SK-N-SH treated with all-trans-retinoic acid at 6 μM for 48 hours (cell line): ENCODE data around the gene SON.
"Not testable (repeated sequence)": the region's sequence is repeated elsewhere in the genome, so short reads cannot be mapped to it uniquely, and the experiment has no call there.

Experiments
- ATAC-seq: fragments of 200-7000 bp; cut with Tn5 transposase; 3 replicates; pipeline ENCODE4 v1.9.1; 2020; ENCODE audit warnings: mild to moderate bottlenecking, moderate library complexity
- ARNTL ChIP-seq: fragments of 450-650 bp; formaldehyde crosslinking; IDR thresholded peaks from 2 replicates; pipeline ENCODE4 v1.5.0; 2020; ENCODE audit warnings: low read depth, mild to moderate bottlenecking, moderate library complexity, borderline replicate concordance
- BACH2 ChIP-seq: fragments of 250-450 bp; sonication (Bioruptor Pico); IDR thresholded peaks from 2 replicates; pipeline ENCODE4 v1.9.0; 2021; ENCODE audit warnings: mild to moderate bottlenecking, borderline replicate concordance
- CSDC2 ChIP-seq: fragments of 250-450 bp; sonication (Bioruptor Pico); IDR thresholded peaks from 2 replicates; pipeline ENCODE4 v1.5.0; 2020; ENCODE audit warnings: mild to moderate bottlenecking, moderate library complexity
- ESRRG ChIP-seq: fragments of 250-450 bp; sonication (Bioruptor Pico); IDR thresholded peaks from 2 replicates; pipeline ENCODE4 v1.6.1; 2021; ENCODE audit warnings: mild to moderate bottlenecking
- GLIS3 ChIP-seq: fragments of 250-450 bp; sonication (Bioruptor Pico); IDR thresholded peaks from 2 replicates; pipeline ENCODE4 v1.5.0; 2020; ENCODE audit warnings: mild to moderate bottlenecking, moderate library complexity
- ISL1 ChIP-seq: fragments of 250-450 bp; sonication (Bioruptor Pico); IDR thresholded peaks from 2 replicates; pipeline ENCODE4 v2.1.2; 2022; ENCODE audit warnings: mild to moderate bottlenecking, moderate library complexity
- OSR1 ChIP-seq: fragments of 250-450 bp; sonication (Bioruptor Pico); IDR thresholded peaks from 2 replicates; pipeline ENCODE4 v1.8.0; 2022; ENCODE audit warnings: moderate library complexity, mild to moderate bottlenecking, inconsistent platforms
- PPARA ChIP-seq: fragments of 250-450 bp; sonication (Bioruptor Pico); IDR thresholded peaks from 2 replicates; pipeline ENCODE4 v1.5.0; 2020; ENCODE audit warnings: mild to moderate bottlenecking, borderline replicate concordance
- RARB ChIP-seq: fragments of 250-450 bp; sonication (Bioruptor Pico); IDR thresholded peaks from 2 replicates; pipeline ENCODE4 v1.8.0; 2021; ENCODE audit warnings: mild to moderate bottlenecking, moderate library complexity
- SNAI2 ChIP-seq: fragments of 250-450 bp; sonication (Bioruptor Pico); IDR thresholded peaks from 2 replicates; pipeline ENCODE4 v1.5.0; 2020; ENCODE audit warnings: mild to moderate bottlenecking, moderate library complexity
- TCF4 ChIP-seq: fragments of 250-450 bp; sonication (Bioruptor Pico); IDR thresholded peaks from 2 replicates; pipeline ENCODE4 v1.8.0; 2021; ENCODE audit warnings: mild to moderate bottlenecking, moderate library complexity, borderline replicate concordance
- TOX ChIP-seq: fragments of 250-450 bp; sonication (Bioruptor Pico); IDR thresholded peaks from 2 replicates; pipeline ENCODE4 v1.8.0; 2021; ENCODE audit warnings: mild to moderate bottlenecking, moderate library complexity, borderline replicate concordance
- ZC3H10 ChIP-seq: fragments of 250-450 bp; sonication (Bioruptor Pico); IDR thresholded peaks from 2 replicates; pipeline ENCODE4 v1.5.1; 2021; ENCODE audit warnings: mild to moderate bottlenecking, moderate library complexity
- ZFP3 ChIP-seq: fragments of 250-450 bp; sonication (Bioruptor Pico); IDR thresholded peaks from 2 replicates; pipeline ENCODE4 v1.5.0; 2020; ENCODE audit warnings: mild to moderate bottlenecking, moderate library complexity
- ZFP30 ChIP-seq: fragments of 450-650 bp; formaldehyde crosslinking; IDR thresholded peaks from 2 replicates; pipeline ENCODE4 v1.5.0; 2022; ENCODE audit warnings: mild to moderate bottlenecking, moderate library complexity
- ZNF565 ChIP-seq: fragments of 450-650 bp; formaldehyde crosslinking; conservative IDR thresholded peaks from 2 replicates; pipeline ENCODE4 v1.5.0; 2020; ENCODE audit warnings: low read depth, mild to moderate bottlenecking, moderate library complexity
- ZNF70 ChIP-seq: fragments of 450-650 bp; formaldehyde crosslinking; IDR thresholded peaks from 2 replicates; pipeline ENCODE4 v1.5.0; 2020; ENCODE audit warnings: mild to moderate bottlenecking, moderate library complexity
- ZNF8 ChIP-seq: fragments of 450-650 bp; formaldehyde crosslinking; IDR thresholded peaks from 2 replicates; pipeline ENCODE4 v1.5.0; 2020; ENCODE audit warnings: mild to moderate bottlenecking, moderate library complexity
- TF ChIP-seq, protein P1 (sequence below): fragments of 250-450 bp; sonication (Bioruptor Pico); IDR thresholded peaks from 2 replicates; pipeline ENCODE4 v1.8.0; 2020; ENCODE audit warnings: mild to moderate bottlenecking, moderate library complexity, borderline replicate concordance
- TF ChIP-seq, protein P2 (sequence below): fragments of 250-450 bp; sonication (Bioruptor Pico); IDR thresholded peaks from 2 replicates; pipeline ENCODE4 v1.5.1; 2020; ENCODE audit warnings: low read depth, mild to moderate bottlenecking, moderate library complexity
- TF ChIP-seq, protein P3 (sequence below): fragments of 250-450 bp; sonication (Bioruptor Pico); IDR thresholded peaks from 2 replicates; pipeline ENCODE4 v1.5.1; 2021; ENCODE audit warnings: mild to moderate bottlenecking, moderate library complexity
- TF ChIP-seq, protein P4 (sequence below): fragments of 250-450 bp; sonication (Bioruptor Pico); IDR thresholded peaks from 2 replicates; pipeline ENCODE4 v1.8.0; 2021; ENCODE audit warnings: low read depth, mild to moderate bottlenecking, moderate library complexity, borderline replicate concordance
- TF ChIP-seq, protein P5 (sequence below): fragments of 250-450 bp; sonication (Bioruptor Pico); IDR thresholded peaks from 2 replicates; pipeline ENCODE4 v1.5.0; 2020; ENCODE audit warnings: mild to moderate bottlenecking, moderate library complexity

SON gene

DNA sequence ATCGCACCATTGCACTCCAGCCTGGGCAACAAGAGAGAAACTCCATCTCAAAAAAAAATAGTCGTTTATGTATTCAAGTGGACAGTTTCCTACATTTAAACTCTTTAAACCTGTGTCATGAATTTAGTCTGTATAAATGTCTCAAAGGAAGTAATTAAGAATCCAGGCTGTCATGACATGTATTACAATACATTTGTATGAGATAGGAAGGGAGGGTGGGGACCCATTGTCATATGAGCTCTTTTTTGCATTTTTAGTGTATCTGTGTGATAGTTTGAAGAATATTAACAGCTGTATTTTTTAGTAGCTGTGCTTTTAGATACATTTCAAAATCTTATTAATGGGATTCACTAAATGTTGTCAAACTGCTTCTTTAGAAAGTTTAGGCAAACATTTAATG lies 25.6 kb downstream of the SON start (continued):
- TF ChIP-seq, protein P1, sequence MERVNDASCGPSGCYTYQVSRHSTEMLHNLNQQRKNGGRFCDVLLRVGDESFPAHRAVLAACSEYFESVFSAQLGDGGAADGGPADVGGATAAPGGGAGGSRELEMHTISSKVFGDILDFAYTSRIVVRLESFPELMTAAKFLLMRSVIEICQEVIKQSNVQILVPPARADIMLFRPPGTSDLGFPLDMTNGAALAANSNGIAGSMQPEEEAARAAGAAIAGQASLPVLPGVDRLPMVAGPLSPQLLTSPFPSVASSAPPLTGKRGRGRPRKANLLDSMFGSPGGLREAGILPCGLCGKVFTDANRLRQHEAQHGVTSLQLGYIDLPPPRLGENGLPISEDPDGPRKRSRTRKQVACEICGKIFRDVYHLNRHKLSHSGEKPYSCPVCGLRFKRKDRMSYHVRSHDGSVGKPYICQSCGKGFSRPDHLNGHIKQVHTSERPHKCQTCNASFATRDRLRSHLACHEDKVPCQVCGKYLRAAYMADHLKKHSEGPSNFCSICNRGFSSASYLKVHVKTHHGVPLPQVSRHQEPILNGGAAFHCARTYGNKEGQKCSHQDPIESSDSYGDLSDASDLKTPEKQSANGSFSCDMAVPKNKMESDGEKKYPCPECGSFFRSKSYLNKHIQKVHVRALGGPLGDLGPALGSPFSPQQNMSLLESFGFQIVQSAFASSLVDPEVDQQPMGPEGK, result no peak
- no peak for TF ChIP-seq ZNF8 (CRISPR knock-in tag)
- no peak for TF ChIP-seq GLIS3 (CRISPR knock-in tag)
- no peak for TF ChIP-seq ZC3H10 (CRISPR knock-in tag)
- no peak for TF ChIP-seq SNAI2 (CRISPR knock-in tag)

DNA sequence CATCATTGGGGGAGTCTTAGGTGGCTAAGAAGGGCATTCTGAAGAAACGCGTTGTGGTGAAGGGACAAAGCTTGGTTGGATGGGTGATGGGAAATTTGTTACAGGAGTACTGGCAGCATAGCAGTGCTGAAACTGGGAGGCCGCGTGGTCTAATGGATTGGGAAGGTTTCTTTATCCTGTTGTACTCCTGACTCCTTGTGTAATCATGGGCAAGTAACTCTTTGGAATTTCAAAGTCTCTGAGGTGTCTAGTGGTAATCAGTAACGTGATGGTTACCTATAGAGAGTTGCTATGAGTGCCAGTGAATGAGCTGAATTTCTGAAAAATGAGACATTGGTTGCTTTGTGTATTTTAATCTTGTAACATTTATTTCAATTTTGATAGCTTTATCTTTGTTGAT lies 27.2 kb downstream of the SON start:
- TF ChIP-seq ZNF70 (CRISPR knock-in tag) (no peak), ESRRG (CRISPR knock-in tag) (no peak), ZFP3 (CRISPR knock-in tag) (no peak), SNAI2 (CRISPR knock-in tag) (no peak), ZNF565 (CRISPR knock-in tag) (no peak), PPARA (no peak), BACH2 (CRISPR knock-in tag) (no peak), RARB (CRISPR knock-in tag) (no peak), ISL1 (CRISPR knock-in tag) (no peak), CSDC2 (CRISPR knock-in tag) (no peak), TOX (CRISPR knock-in tag) (no peak), ZC3H10 (CRISPR knock-in tag) (no peak), ZFP30 (CRISPR knock-in tag) (no peak), OSR1 (CRISPR knock-in tag) (no peak), GLIS3 (CRISPR knock-in tag) (no peak), ZNF8 (CRISPR knock-in tag) (no peak)
- TF ChIP-seq, protein P2, sequence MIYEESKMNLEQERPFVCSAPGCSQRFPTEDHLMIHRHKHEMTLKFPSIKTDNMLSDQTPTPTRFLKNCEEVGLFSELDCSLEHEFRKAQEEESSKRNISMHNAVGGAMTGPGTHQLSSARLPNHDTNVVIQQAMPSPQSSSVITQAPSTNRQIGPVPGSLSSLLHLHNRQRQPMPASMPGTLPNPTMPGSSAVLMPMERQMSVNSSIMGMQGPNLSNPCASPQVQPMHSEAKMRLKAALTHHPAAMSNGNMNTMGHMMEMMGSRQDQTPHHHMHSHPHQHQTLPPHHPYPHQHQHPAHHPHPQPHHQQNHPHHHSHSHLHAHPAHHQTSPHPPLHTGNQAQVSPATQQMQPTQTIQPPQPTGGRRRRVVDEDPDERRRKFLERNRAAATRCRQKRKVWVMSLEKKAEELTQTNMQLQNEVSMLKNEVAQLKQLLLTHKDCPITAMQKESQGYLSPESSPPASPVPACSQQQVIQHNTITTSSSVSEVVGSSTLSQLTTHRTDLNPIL (CRISPR knock-in tag), result no peak
- TF ChIP-seq, protein P3, sequence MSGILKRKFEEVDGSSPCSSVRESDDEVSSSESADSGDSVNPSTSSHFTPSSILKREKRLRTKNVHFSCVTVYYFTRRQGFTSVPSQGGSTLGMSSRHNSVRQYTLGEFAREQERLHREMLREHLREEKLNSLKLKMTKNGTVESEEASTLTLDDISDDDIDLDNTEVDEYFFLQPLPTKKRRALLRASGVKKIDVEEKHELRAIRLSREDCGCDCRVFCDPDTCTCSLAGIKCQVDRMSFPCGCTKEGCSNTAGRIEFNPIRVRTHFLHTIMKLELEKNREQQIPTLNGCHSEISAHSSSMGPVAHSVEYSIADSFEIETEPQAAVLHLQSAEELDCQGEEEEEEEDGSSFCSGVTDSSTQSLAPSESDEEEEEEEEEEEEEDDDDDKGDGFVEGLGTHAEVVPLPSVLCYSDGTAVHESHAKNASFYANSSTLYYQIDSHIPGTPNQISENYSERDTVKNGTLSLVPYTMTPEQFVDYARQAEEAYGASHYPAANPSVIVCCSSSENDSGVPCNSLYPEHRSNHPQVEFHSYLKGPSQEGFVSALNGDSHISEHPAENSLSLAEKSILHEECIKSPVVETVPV (CRISPR knock-in tag), result no peak
- TF ChIP-seq, protein P4, sequence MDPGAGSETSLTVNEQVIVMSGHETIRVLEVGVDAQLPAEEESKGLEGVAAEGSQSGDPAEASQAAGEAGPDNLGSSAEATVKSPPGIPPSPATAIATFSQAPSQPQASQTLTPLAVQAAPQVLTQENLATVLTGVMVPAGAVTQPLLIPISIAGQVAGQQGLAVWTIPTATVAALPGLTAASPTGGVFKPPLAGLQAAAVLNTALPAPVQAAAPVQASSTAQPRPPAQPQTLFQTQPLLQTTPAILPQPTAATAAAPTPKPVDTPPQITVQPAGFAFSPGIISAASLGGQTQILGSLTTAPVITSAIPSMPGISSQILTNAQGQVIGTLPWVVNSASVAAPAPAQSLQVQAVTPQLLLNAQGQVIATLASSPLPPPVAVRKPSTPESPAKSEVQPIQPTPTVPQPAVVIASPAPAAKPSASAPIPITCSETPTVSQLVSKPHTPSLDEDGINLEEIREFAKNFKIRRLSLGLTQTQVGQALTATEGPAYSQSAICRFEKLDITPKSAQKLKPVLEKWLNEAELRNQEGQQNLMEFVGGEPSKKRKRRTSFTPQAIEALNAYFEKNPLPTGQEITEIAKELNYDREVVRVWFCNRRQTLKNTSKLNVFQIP, result no peak
- ATAC-seq, result no peak

DNA sequence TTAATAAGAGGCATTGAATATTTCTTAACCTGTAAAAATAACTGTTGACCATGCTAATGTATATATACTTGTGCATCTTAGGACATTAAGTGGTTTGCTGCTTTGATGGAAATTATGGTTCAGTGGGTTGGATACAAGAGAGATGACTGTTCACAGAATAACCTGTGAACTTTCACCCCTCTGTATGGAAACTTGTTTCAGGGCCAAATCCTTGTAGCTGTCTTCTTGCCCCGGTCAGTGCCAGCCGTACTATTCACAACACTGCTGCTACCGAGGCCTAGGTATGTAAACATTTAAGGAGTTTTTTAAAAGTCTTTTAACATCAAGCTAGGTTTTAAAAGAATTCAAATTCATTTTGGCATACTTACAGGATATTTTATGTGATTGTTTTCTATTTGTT lies 29.5 kb downstream of the SON start:
- TF ChIP-seq TCF4 (no peak), BACH2 (CRISPR knock-in tag) (no peak), ARNTL (CRISPR knock-in tag) (no peak), ZFP3 (CRISPR knock-in tag) (no peak), ZNF8 (CRISPR knock-in tag) (no peak), CSDC2 (CRISPR knock-in tag) (no peak), TOX (CRISPR knock-in tag) (no peak), ISL1 (CRISPR knock-in tag) (no peak), ZC3H10 (CRISPR knock-in tag) (no peak)
- TF ChIP-seq, protein P4, result no peak
- TF ChIP-seq, protein P5, sequence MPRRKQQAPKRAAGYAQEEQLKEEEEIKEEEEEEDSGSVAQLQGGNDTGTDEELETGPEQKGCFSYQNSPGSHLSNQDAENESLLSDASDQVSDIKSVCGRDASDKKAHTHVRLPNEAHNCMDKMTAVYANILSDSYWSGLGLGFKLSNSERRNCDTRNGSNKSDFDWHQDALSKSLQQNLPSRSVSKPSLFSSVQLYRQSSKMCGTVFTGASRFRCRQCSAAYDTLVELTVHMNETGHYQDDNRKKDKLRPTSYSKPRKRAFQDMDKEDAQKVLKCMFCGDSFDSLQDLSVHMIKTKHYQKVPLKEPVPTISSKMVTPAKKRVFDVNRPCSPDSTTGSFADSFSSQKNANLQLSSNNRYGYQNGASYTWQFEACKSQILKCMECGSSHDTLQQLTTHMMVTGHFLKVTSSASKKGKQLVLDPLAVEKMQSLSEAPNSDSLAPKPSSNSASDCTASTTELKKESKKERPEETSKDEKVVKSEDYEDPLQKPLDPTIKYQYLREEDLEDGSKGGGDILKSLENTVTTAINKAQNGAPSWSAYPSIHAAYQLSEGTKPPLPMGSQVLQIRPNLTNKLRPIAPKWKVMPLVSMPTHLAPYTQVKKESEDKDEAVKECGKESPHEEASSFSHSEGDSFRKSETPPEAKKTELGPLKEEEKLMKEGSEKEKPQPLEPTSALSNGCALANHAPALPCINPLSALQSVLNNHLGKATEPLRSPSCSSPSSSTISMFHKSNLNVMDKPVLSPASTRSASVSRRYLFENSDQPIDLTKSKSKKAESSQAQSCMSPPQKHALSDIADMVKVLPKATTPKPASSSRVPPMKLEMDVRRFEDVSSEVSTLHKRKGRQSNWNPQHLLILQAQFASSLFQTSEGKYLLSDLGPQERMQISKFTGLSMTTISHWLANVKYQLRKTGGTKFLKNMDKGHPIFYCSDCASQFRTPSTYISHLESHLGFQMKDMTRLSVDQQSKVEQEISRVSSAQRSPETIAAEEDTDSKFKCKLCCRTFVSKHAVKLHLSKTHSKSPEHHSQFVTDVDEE (CRISPR knock-in tag), result no peak
- TF ChIP-seq, protein P1, result no peak
- TF ChIP-seq, protein P2 (CRISPR knock-in tag), result no peak
- no peak for ATAC-seq

DNA sequence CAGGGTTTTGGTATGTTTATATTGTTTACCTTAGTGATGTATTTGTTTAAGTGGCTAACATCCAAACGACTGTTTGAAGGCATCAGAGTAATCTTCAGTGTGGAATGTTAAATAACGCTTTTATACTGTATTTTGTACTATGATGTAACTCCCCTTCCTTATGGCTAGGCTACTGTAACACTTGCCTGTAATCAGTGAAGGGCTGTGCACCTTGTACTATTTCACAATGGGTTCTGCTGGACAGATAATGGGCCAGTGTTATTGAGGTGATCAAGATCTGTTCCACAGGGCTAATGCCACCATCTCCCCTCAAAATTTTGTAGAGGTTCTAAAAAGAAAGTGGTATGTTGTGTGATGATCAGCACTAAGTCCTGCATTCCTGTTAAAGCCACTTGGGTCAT lies 33.9 kb downstream of the SON start:
- not testable (repeated sequence) for ATAC-seq
